Omental fat pad (tissue), 4 donors: ENCODE measurements around the gene ODAPH. TPM values are rescaled to one million over a fixed set of nuclear protein-coding genes. Genes with fewer than 3 reads are reported as not detected.

ENCODE experiments used
- ATAC-seq: fragments of 150-250 bp; one replicate; pipeline ENCODE4 v1.9.1; 2016; ENCODE audit warnings: mild to moderate bottlenecking, moderate library complexity; ENCODE audit not compliant: low FRiP score
- DNase-seq: peaks from one replicate; pipeline ENCODE4 v3.0.0-alpha.2; 2019; ENCODE audit warnings: low spot score
- CTCF ChIP-seq, 3 donors: fragments of 450-650 bp; IDR thresholded peaks; one replicate each; pipeline ENCODE4 v1.5.1; 2016 to 2017; ENCODE audit warnings: antibody characterized with exemption in 3 of 3, mild to moderate bottlenecking in 3 of 3, moderate library complexity in 2 of 3
- total RNA-seq, 4 donors: library from RNA; depleted of rRNA; stranded (reverse); fragments of >200 nt; gene quantifications; one replicate each; pipeline ENCODE4 v1.1.0, GENCODE V29; 2016

The ODAPH gene
- total RNA-seq, 4 donors from 2014 or later, result not detected

GRCh38 chr4:75593393-75593792, 37.5 kb downstream of the ODAPH start:
- TF ChIP-seq CTCF (IDR thresholded peaks at IDR 0.05), result no peak
- ATAC-seq (no peak), DNase-seq (no peak)

GRCh38 chr4:75596061-75596460, 40.2 kb downstream of the ODAPH start:
- ATAC-seq (no peak), DNase-seq (no peak)
- no peak for TF ChIP-seq CTCF (IDR thresholded peaks at IDR 0.05)

GRCh38 chr4:75598390-75598789, 42.5 kb downstream of the ODAPH start:
- DNase-seq (no peak), ATAC-seq (no peak)
- TF ChIP-seq CTCF (IDR thresholded peaks at IDR 0.05), result no peak

- ATAC-seq, result no peak
- no peak for DNase-seq
- TF ChIP-seq CTCF (IDR thresholded peaks at IDR 0.05), result no peak
Observed at GRCh38 chr4:75599647-75600046, 43.8 kb downstream of the ODAPH start.

DNA sequence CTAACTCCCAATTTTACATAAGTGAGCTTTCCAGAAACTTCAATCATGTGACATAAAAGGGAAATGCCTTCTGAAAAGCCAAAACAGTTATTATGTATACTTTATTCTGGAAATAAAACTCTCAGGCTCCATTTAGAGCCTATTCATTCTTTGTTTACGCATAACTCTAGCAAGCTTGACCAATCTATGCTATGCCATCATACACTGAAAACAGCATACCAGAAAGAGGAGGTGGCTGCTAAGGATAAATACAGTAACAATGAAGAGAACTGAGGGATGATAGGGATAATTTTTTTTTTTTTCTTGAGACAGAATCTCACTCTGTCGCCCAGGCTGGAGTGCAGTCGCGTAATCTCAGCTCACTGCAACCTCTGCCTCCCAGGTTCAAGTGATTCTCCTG, 50.1 kb downstream of the ODAPH start:
- ATAC-seq, result no peak
- no peak for DNase-seq
- TF ChIP-seq CTCF (IDR thresholded peaks at IDR 0.05), result no peak

- no peak for ATAC-seq
- no peak for TF ChIP-seq CTCF (IDR thresholded peaks at IDR 0.05)
- DNase-seq, result no peak
Observed at GRCh38 chr4:75612306-75612705, 56.4 kb downstream of the ODAPH start.

Other genes starting within 250 kb of the ODAPH start
- gene RCHY1, start 41.7 kb upstream of the ODAPH start, total RNA-seq, result 10 to 100 TPM; 26.4 to 30.8 (median 28.9) TPM
- gene THAP6, start 41.6 kb upstream of the ODAPH start, total RNA-seq, result 10 to 100 TPM in 3 of 4 donors, 1 to 10 TPM in 1; 9.2 to 30.7 (median 12.5) TPM
- 1 to 10 TPM in 2 of 4 donors, under 1 TPM in 1, not detected in 1; 0.38 to 1.9 (median 1.1) TPM for gene CDKL2, start 74.5 kb downstream of the ODAPH start, total RNA-seq
- 10 to 100 TPM; 57.7 to 90.9 (median 69.6) TPM for gene G3BP2, start 117.3 kb downstream of the ODAPH start, total RNA-seq
- 10 to 100 TPM; 53.8 to 79.5 (median 69.8) TPM for gene USO1, start 168.5 kb downstream of the ODAPH start, total RNA-seq